ENCODE measurements around the gene GNB1L. TPM values are rescaled to one million over a fixed set of nuclear protein-coding genes. Genes with fewer than 3 reads are reported as not detected.

GNB1L gene
- total and polyA plus RNA-seq, 2 donors (not counting 1 experiment from before 2014, with no cell fraction given), result 6.6 to 12.1 TPM

GRCh38 chr22:19852177-19852781 lies 2.4 kb downstream of the GNB1L start:
- Mint-ChIP-seq H3K4me1 (peaks cover 43% of the 10 kb centered on the region), H3K27ac (peak overlapping the region; percentile 29), H3K27me3 (no peaks in the 10 kb centered on the region), H3K4me3 (peak overlapping the region; percentile 95), H3K9me3 (ENCODE audit: insufficient read depth) (no peaks in the 10 kb centered on the region)
- Histone ChIP-seq H2AFZ (ENCODE audit: insufficient read depth, low read depth, low read length, poor library complexity, severe bottlenecking) (no peak overlapping the region), H3K36me3 (replicated peaks in 1 of 2; ENCODE audit: control extremely low read depth in 1 of 2, control insufficient read depth in 1 of 2, extremely low read depth in 1 of 2, insufficient read depth in 2 of 2, low read length in 1 of 2) (peaks cover 0 to 18% of the 10 kb centered on the region in 2 experiments), H3K4me1 (ENCODE audit: control insufficient read depth in 2 of 2, insufficient read depth in 2 of 2, low read length in 2 of 2) (peaks cover 21 to 26% of the 10 kb centered on the region in 2 donors), H3K79me2 (ENCODE audit: control insufficient read depth, insufficient read depth, low read length) (peaks cover 44% of the 10 kb centered on the region), H3K27me3 (replicated peaks in 1 of 4; ENCODE audit: control extremely low read depth in 1 of 4, control insufficient read depth in 3 of 4, insufficient read depth in 4 of 4, low read length in 3 of 4) (no peaks in the 10 kb centered on the region), H3K4me2 (replicated peaks; ENCODE audit: low read depth, low read length, poor library complexity, severe bottlenecking) (no peak overlapping the region), H3K9me3 (ENCODE audit: control extremely low read depth in 1 of 3, control insufficient read depth in 2 of 3, insufficient read depth in 1 of 3, low read length in 2 of 3) (peaks cover 0 to 1% (median 0%) of the 10 kb centered on the region in 3 donors), H4K20me1 (ENCODE audit: control insufficient read depth, insufficient read depth, low read length, poor library complexity, severe bottlenecking) (peaks cover 30% of the 10 kb centered on the region), H3K27ac (ENCODE audit: low read length in 2 of 2) (no peak overlapping the region), H3K9ac (ENCODE audit: low read length) (no peak overlapping the region), H3K4me3 (ENCODE audit: control extremely low read depth in 1 of 5, extremely low read depth in 1 of 5, insufficient read depth in 1 of 5, low read depth in 2 of 5, low read length in 4 of 5) (no peak overlapping the region)
- POLR2A ChIA-PET, result no interaction called here
- CTCF ChIA-PET, result interaction anchor here (0.6 kb wide), 1 partner anchor 1120 kb away, joined by 3 read pairs; no protein-coding TSS in a partner anchor
- no peak for DNase-seq
- intact Hi-C loops (cut with micrococcal nuclease), result loop anchor here (10.0 kb wide), 1 partner anchor 233 kb away; the partner anchor contains the start of gene DGCR8
- no peak for TF ChIP-seq CTCF (IDR thresholded peaks at IDR 0.05)
- TF ChIP-seq EZH2 (IDR thresholded peaks at IDR 0.05; ENCODE audit: borderline replicate concordance, insufficient read depth, low read depth, low read length, poor library complexity, severe bottlenecking), result no peak
- 97% methylated on average over 11 of the region's 12 CpGs for WGBS (ENCODE audit: insufficient coverage)
- ATAC-seq (ENCODE audit: low read depth), result no peak

All from B cell (primary cell).